GM12865 (cell line): ENCODE data around the gene EFHC2.
"Not testable (repeated sequence)": the region's sequence is repeated elsewhere in the genome, so short reads cannot be mapped to it uniquely, and the experiment has no call there.

ENCODE experiments used
- DNase-seq: peaks from one replicate; pipeline ENCODE4 v3.0.0; 2010; ENCODE audit warnings: low read depth
- H3K4me3 ChIP-seq: 2 replicates; pipeline ENCODE4 v1.5.1; 2011; ENCODE audit warnings: mild to moderate bottlenecking, low read depth, low read length, control low read depth
- CTCF ChIP-seq: IDR thresholded peaks from 2 replicates; pipeline ENCODE4 v1.5.1; 2011; ENCODE audit warnings: low read length, control low read depth, low read depth, inconsistent platforms; ENCODE audit not compliant: insufficient read depth; ENCODE audit errors: missing control alignments

EFHC2 gene

GRCh38 chrX:44274096-44274495, 69.4 kb downstream of the EFHC2 start:
- no peak for DNase-seq
- no peak overlapping the region for H3K4me3 ChIP-seq
- no peak for TF ChIP-seq CTCF

GRCh38 chrX:44267861-44268260, 75.6 kb downstream of the EFHC2 start:
- no peak overlapping the region for H3K4me3 ChIP-seq
- TF ChIP-seq CTCF = no peak
- DNase-seq = no peak

GRCh38 chrX:44267116-44267515, 76.4 kb downstream of the EFHC2 start:
- DNase-seq = no peak
- TF ChIP-seq CTCF = no peak
- no peak overlapping the region for H3K4me3 ChIP-seq

GRCh38 chrX:44265559-44265958, 77.9 kb downstream of the EFHC2 start:
- TF ChIP-seq CTCF = no peak
- no peak for DNase-seq
- H3K4me3 ChIP-seq = no peak overlapping the region

- no peak overlapping the region for H3K4me3 ChIP-seq
- no peak for TF ChIP-seq CTCF
- no peak for DNase-seq
These were observed 78.5 kb downstream of the EFHC2 start for GRCh38 chrX:44264936-44265335.

- H3K4me3 ChIP-seq = no peak overlapping the region
- no peak for DNase-seq
- TF ChIP-seq CTCF = no peak
These were observed 82.2 kb downstream of the EFHC2 start for GRCh38 chrX:44261286-44261685.

GRCh38 chrX:44260609-44261008, 82.9 kb downstream of the EFHC2 start:
- no peak overlapping the region for H3K4me3 ChIP-seq
- no peak for TF ChIP-seq CTCF
- DNase-seq = no peak

- peak; percentile 12 for DNase-seq
- H3K4me3 ChIP-seq = not testable (repeated sequence)
These were observed 87.7 kb downstream of the EFHC2 start for GRCh38 chrX:44255742-44256141.
